HG03025 (cell line): Measurements from ENCODE around the gene RPRML.

Source experiments
- ATAC-seq: cut with Tn5 transposase; IDR thresholded peaks from one replicate; pipeline ENCODE4 v1.9.1; 2021; ENCODE audit warnings: mild to moderate bottlenecking, moderate library complexity; ENCODE audit not compliant: unreplicated experiment, low FRiP score

The RPRML gene

DNA sequence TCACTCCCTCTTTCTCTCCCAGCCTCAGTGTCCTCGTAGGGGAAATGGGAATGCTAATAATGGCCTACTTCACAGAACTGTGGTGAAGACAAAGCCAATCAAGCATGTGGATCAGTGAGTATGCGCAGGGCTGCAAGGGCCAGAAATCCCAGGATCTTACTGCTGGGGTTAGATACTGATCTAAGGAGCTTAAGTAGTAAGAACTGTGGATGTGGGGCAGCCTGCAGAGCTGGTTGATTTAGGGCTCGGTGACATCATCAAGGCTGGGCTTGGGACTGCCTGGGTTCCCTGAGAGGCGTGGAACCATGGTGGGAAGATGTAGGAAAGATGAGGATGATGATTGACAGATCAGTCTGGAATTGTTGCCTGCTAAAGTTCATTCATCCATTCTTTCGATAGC, 30.5 kb downstream of the RPRML start:
- ATAC-seq: no peak

DNA sequence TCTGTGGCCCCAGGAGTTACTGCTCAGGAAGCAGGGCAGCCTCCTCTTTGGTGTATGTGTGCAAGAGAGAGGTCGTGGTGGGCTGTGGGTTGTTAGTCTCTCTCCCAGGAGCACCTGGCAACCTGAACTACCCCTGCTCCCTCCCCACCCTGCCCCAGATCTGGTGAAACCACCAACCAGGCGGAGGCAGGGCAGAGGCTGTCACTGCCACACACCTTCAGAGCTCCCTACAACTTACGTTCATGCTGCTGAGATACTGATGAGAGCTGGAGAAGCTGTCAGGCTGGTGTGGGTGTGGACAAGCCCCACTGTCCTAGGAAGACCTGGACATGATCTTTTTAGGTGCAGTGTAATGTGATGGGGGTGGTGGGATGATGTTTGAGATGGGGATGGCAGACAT, 31.8 kb downstream of the RPRML start:
- ATAC-seq: no peak

- ATAC-seq: no peak
Observed at GRCh38 chr17:46944931-46945330, 34.1 kb downstream of the RPRML start.

GRCh38 chr17:46943501-46944393, 35.3 kb downstream of the RPRML start:
- no peak for ATAC-seq

GRCh38 chr17:46943218-46943500, 35.9 kb downstream of the RPRML start:
- no peak for ATAC-seq

GRCh38 chr17:46942441-46943217, 36.4 kb downstream of the RPRML start:
- ATAC-seq: no peak

DNA sequence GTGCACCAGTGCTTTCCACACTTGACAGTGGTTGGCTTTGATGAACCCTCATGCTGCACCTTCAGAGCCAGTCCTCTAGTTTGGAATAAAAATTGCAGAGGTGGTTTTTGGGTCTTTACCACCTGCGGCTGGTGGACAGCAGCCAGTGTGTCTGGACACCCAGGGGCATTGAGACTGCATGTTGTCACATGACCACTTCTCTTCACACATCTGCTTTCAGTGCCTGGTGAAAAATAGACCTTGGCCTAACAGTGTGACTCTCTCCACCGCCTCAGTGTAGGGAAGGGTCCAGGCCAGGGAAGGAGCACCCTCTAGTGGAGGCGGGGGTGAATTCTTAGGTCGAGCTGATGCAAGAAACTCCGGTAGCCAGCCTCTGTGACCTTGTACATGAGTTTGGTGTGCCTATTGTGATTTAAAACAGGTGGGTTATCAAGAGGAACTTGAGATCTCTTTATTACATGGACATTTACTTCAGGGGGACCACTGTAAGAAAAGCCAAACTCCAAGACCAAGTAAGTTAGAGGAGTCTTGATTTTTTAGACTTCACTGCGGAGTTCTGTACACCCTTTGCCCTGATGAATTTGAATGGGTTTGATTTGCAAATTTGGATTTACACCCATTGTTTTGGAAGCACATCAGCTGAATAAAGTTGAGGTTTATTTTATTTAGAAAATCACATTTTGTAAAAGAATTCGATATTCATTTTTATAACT, 38.2 kb downstream of the RPRML start:
- no peak for ATAC-seq

GRCh38 chr17:46935658-46936266, 43.3 kb downstream of the RPRML start:
- no peak for ATAC-seq

- ATAC-seq: no peak
Observed at GRCh38 chr17:46931596-46931995, 47.5 kb downstream of the RPRML start.

GRCh38 chr17:46930051-46930450, 49.0 kb downstream of the RPRML start:
- ATAC-seq: no peak

DNA sequence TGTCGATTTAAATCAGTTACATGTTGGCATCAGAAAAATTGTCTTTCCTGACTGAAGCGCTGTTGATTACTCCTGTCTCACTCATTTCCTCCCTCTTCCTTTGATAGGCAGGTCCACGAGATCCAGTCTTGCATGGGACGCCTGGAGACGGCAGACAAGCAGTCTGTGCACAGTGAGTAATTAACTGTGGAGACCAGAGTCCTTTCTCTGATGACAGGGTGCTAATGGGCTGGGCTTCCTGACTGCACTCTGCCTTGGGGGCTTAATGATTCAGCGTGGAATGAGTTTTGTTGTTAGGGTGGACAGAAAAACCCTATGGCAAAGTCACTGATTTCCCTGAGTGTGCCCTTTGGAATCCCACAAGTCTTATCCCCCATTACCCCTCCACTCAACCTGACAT, 49.6 kb downstream of the RPRML start:
- ATAC-seq: no peak

GRCh38 chr17:46928467-46929261, 50.4 kb downstream of the RPRML start:
- ATAC-seq: no peak
